HFF-Myc (cell line): ENCODE data around the gene NAA80.
A peak's percentile ranks its signal among the peaks of the same experiment; 100 is the strongest.

Experiments
- DNase-seq: peaks from one replicate; pipeline ENCODE4 v3.0.0-alpha.2; 2011; ENCODE audit warnings: low read depth; ENCODE audit errors: extremely low read depth
- H3K4me3 ChIP-seq: replicated peaks from 2 replicates; pipeline ENCODE4 v1.5.1; 2011; ENCODE audit warnings: low read depth, mild to moderate bottlenecking, control low read depth, low read length
- CTCF ChIP-seq: IDR thresholded peaks from 2 replicates; pipeline ENCODE4 v1.5.1; 2012; ENCODE audit warnings: mild to moderate bottlenecking, low read depth, low read length, control low read depth; ENCODE audit errors: missing control alignments

The NAA80 gene

GRCh38 chr3:50294492-50295403 is 4.5 kb downstream of the NAA80 start:
- no peak for TF ChIP-seq CTCF
- no peak overlapping the region for H3K4me3 ChIP-seq
- no peak for DNase-seq

GRCh38 chr3:50294089-50294488 is 5.1 kb downstream of the NAA80 start:
- H3K4me3 ChIP-seq: no peak overlapping the region
- DNase-seq: no peak
- TF ChIP-seq CTCF: no peak

- peak overlapping the region; percentile 100 for H3K4me3 ChIP-seq
- no peak for DNase-seq
- no peak for TF ChIP-seq CTCF
Observed at GRCh38 chr3:50293079-50293801, 6.0 kb downstream of the NAA80 start.

GRCh38 chr3:50292159-50293078 is 6.8 kb downstream of the NAA80 start, which contains the start of gene IFRD2:
TSS of gene IFRD2 (minus strand) at chr3:50292429. CDS start at chr3:50292274, 155 bp downstream.
- peak within 1 kb of the TSS; percentile 100 for H3K4me3 ChIP-seq
- DNase-seq: peak; percentile 95
- TF ChIP-seq CTCF: no peak

- TF ChIP-seq CTCF: no peak
- peak overlapping the region; percentile 100 for H3K4me3 ChIP-seq
- no peak for DNase-seq
Observed at GRCh38 chr3:50290161-50290641, 9.0 kb downstream of the NAA80 start.

- TF ChIP-seq CTCF: no peak
- H3K4me3 ChIP-seq: no peak overlapping the region
- DNase-seq: no peak
Observed at GRCh38 chr3:50289130-50289529, 10.1 kb downstream of the NAA80 start.
